Astrocyte (in vitro differentiated cells and primary cell): ENCODE data around the gene IKBKG. TPM values are rescaled to one million over a fixed set of nuclear protein-coding genes. Genes with fewer than 3 reads are reported as not detected.
"Not testable (repeated sequence)": the region's sequence is repeated elsewhere in the genome, so short reads cannot be mapped to it uniquely, and the experiment has no call there.

Experiments used
- DNase-seq: peaks from one replicate; pipeline ENCODE4 v3.0.0-alpha.2; 2010; ENCODE audit warnings: low read depth
- FAIRE-seq: peaks from 2 replicates; lab custom pipeline; 2011; peaks lifted over from hg19 to GRCh38; lab: Jason Lieb, UNC
- H2AFZ ChIP-seq: 2 replicates; pipeline ENCODE4 v1.6.0; 2012; ENCODE audit warnings: low read depth, low read length, inconsistent platforms
- H3K27ac ChIP-seq: 2 replicates; pipeline ENCODE4 v1.5.1; 2011; ENCODE audit warnings: low read depth, low read length, inconsistent platforms
- H3K27me3 ChIP-seq: 2 replicates; pipeline ENCODE4 v1.6.0; 2011; ENCODE audit warnings: low read length, inconsistent platforms; ENCODE audit not compliant: insufficient read depth
- H3K36me3 ChIP-seq: 2 replicates; pipeline ENCODE4 v1.5.1; 2011; ENCODE audit warnings: low read length, inconsistent platforms; ENCODE audit not compliant: insufficient read depth
- H3K4me1 ChIP-seq: 2 replicates; pipeline ENCODE4 v1.5.1; 2011; ENCODE audit warnings: low read length, inconsistent platforms; ENCODE audit not compliant: insufficient read depth
- H3K4me2 ChIP-seq: 2 replicates; pipeline ENCODE4 v1.6.0; 2012; ENCODE audit warnings: low read length, inconsistent platforms
- H3K4me3 ChIP-seq: 2 replicates; pipeline ENCODE4 v1.5.1; 2011; ENCODE audit warnings: low read depth, mild to moderate bottlenecking, low read length, inconsistent platforms; ENCODE audit not compliant: insufficient read depth
- H3K79me2 ChIP-seq: 2 replicates; pipeline ENCODE4 v1.6.0; 2012; ENCODE audit warnings: mild to moderate bottlenecking, low read length, inconsistent platforms; ENCODE audit not compliant: insufficient read depth
- H3K9ac ChIP-seq: 2 replicates; pipeline ENCODE4 v1.6.0; 2012; ENCODE audit warnings: mild to moderate bottlenecking, low read length, inconsistent platforms
- H3K9me3 ChIP-seq: 2 replicates; pipeline ENCODE4 v1.5.1; 2012; ENCODE audit warnings: low read depth, mild to moderate bottlenecking, low read length, inconsistent platforms; ENCODE audit not compliant: insufficient read depth
- H4K20me1 ChIP-seq: 2 replicates; pipeline ENCODE4 v1.6.0; 2012; ENCODE audit warnings: low read length, inconsistent platforms; ENCODE audit not compliant: insufficient read depth
- H3K27ac Mint-ChIP-seq: one replicate; pipeline ENCODE4 v1.8.0; 2021; ENCODE audit warnings: mild to moderate bottlenecking, mixed read lengths; ENCODE audit not compliant: unreplicated experiment
- H3K27me3 Mint-ChIP-seq: one replicate; pipeline ENCODE4 v1.8.0; 2021; ENCODE audit warnings: low read depth, mixed read lengths; ENCODE audit not compliant: unreplicated experiment
- H3K36me3 Mint-ChIP-seq: one replicate; pipeline ENCODE4 v1.8.0; 2021; ENCODE audit warnings: low read depth, mixed read lengths; ENCODE audit not compliant: unreplicated experiment
- H3K4me1 Mint-ChIP-seq: one replicate; pipeline ENCODE4 v1.8.0; 2021; ENCODE audit warnings: low read depth, mixed read lengths; ENCODE audit not compliant: unreplicated experiment
- H3K4me3 Mint-ChIP-seq: one replicate; pipeline ENCODE4 v1.8.0; 2021; ENCODE audit warnings: mild to moderate bottlenecking, moderate library complexity, mixed read lengths; ENCODE audit not compliant: unreplicated experiment
- H3K9me3 Mint-ChIP-seq: one replicate; pipeline ENCODE4 v1.8.0; 2021; ENCODE audit warnings: mild to moderate bottlenecking, mixed read lengths; ENCODE audit not compliant: unreplicated experiment
- CTCF ChIP-seq: IDR thresholded peaks from 2 replicates; pipeline ENCODE4 v1.5.1; 2011; ENCODE audit warnings: low read depth, mild to moderate bottlenecking, inconsistent platforms, low read length, moderate library complexity; ENCODE audit not compliant: insufficient read depth
- EZH2 ChIP-seq: IDR thresholded peaks from 2 replicates; pipeline ENCODE4 v1.6.1; 2012; ENCODE audit warnings: mild to moderate bottlenecking, low read length, inconsistent platforms; ENCODE audit not compliant: insufficient read depth
- total RNA-seq: library from RNA; stranded (reverse); gene quantifications from 2 replicates; pipeline ENCODE4 v1.2.1, GENCODE V29; 2021

The IKBKG gene
- total RNA-seq, 1 donor from 2014 or later: 21.4 TPM

- no peak for TF ChIP-seq EZH2
- TF ChIP-seq CTCF: no peak
- H3K27ac Mint-ChIP-seq: no peak overlapping the region
- H3K79me2 ChIP-seq: no peaks in the 10 kb centered on the region
- no peak overlapping the region for H2AFZ ChIP-seq
- H3K9me3 ChIP-seq: no peaks in the 10 kb centered on the region
- DNase-seq (no peak), FAIRE-seq (no peak)
- H3K27me3 ChIP-seq: no peaks in the 10 kb centered on the region
- no peaks in the 10 kb centered on the region for H3K9me3 Mint-ChIP-seq
- no peak overlapping the region for H3K4me3 Mint-ChIP-seq
- H3K9ac ChIP-seq: no peak overlapping the region
- peaks cover 3% of the 10 kb centered on the region for H3K27me3 Mint-ChIP-seq
- H3K4me1 ChIP-seq: peaks cover 12% of the 10 kb centered on the region
- H3K27ac ChIP-seq: no peak overlapping the region
- H3K36me3 ChIP-seq: no peaks in the 10 kb centered on the region
- no peak overlapping the region for H3K4me3 ChIP-seq
- H3K4me2 ChIP-seq: no peak overlapping the region
- H3K36me3 Mint-ChIP-seq: no peaks in the 10 kb centered on the region
- peaks cover 11% of the 10 kb centered on the region for H3K4me1 Mint-ChIP-seq
- H4K20me1 ChIP-seq: no peaks in the 10 kb centered on the region
These were observed 58.1 kb downstream of the IKBKG start for GRCh38 chrX:154605566-154605965.

GRCh38 chrX:154607370-154607769, 60.0 kb downstream of the IKBKG start:
- FAIRE-seq: peak; percentile 13
- H4K20me1 ChIP-seq: no peaks in the 10 kb centered on the region
- Mint-ChIP-seq H3K4me1 (peaks cover 7% of the 10 kb centered on the region), H3K4me3 (no peak overlapping the region), H3K36me3 (no peaks in the 10 kb centered on the region), H3K9me3 (no peaks in the 10 kb centered on the region), H3K27ac (no peak overlapping the region), H3K27me3 (peaks cover 3% of the 10 kb centered on the region)
- peaks cover 5% of the 10 kb centered on the region for H3K4me1 ChIP-seq
- DNase-seq: no peak
- H3K36me3 ChIP-seq: no peaks in the 10 kb centered on the region
- H3K4me3 ChIP-seq: no peak overlapping the region
- H3K27me3 ChIP-seq: no peaks in the 10 kb centered on the region
- no peaks in the 10 kb centered on the region for H3K79me2 ChIP-seq
- no peak overlapping the region for H3K9ac ChIP-seq
- H3K27ac ChIP-seq: no peak overlapping the region
- H3K4me2 ChIP-seq: no peak overlapping the region
- no peak overlapping the region for H2AFZ ChIP-seq
- no peaks in the 10 kb centered on the region for H3K9me3 ChIP-seq
- TF ChIP-seq EZH2 (no peak), CTCF (no peak)

GRCh38 chrX:154607976-154608375, 60.6 kb downstream of the IKBKG start:
- not testable (repeated sequence) for FAIRE-seq, H3K4me2 ChIP-seq, H3K4me1 Mint-ChIP-seq, H3K4me1 ChIP-seq, H3K79me2 ChIP-seq, H3K4me3 ChIP-seq, DNase-seq, H3K27me3 ChIP-seq, H3K27me3 Mint-ChIP-seq, H3K9me3 ChIP-seq, H3K4me3 Mint-ChIP-seq, H3K27ac ChIP-seq, H3K9ac ChIP-seq, H3K27ac Mint-ChIP-seq, H3K36me3 Mint-ChIP-seq, H4K20me1 ChIP-seq, H3K36me3 ChIP-seq, H2AFZ ChIP-seq, H3K9me3 Mint-ChIP-seq

- not testable (repeated sequence) for H3K4me3 Mint-ChIP-seq, H3K9ac ChIP-seq, H3K9me3 Mint-ChIP-seq, H3K27ac ChIP-seq, H3K4me1 ChIP-seq, H3K36me3 Mint-ChIP-seq, H3K4me3 ChIP-seq, H3K27ac Mint-ChIP-seq, H3K27me3 ChIP-seq, H3K36me3 ChIP-seq, H3K4me1 Mint-ChIP-seq, H4K20me1 ChIP-seq, H3K27me3 Mint-ChIP-seq, FAIRE-seq, DNase-seq, H2AFZ ChIP-seq, H3K79me2 ChIP-seq, H3K9me3 ChIP-seq, H3K4me2 ChIP-seq
These were observed 61.4 kb downstream of the IKBKG start for GRCh38 chrX:154608823-154609222.

- H3K79me2 ChIP-seq, H3K9me3 Mint-ChIP-seq, H3K36me3 Mint-ChIP-seq, DNase-seq, FAIRE-seq, H3K4me3 ChIP-seq, H3K9ac ChIP-seq, H3K27ac Mint-ChIP-seq, H3K36me3 ChIP-seq, H3K27ac ChIP-seq, H3K9me3 ChIP-seq, H3K27me3 ChIP-seq, H3K4me3 Mint-ChIP-seq, H3K27me3 Mint-ChIP-seq, H4K20me1 ChIP-seq, H3K4me1 Mint-ChIP-seq, H3K4me2 ChIP-seq, H3K4me1 ChIP-seq, H2AFZ ChIP-seq: not testable (repeated sequence)
These were observed 63.7 kb downstream of the IKBKG start for GRCh38 chrX:154611146-154611545.
